Measurements from ENCODE around the gene DNAH6.
A peak's percentile ranks its signal among the peaks of the same experiment; 100 is the strongest.
"Not testable (repeated sequence)": the region's sequence is repeated elsewhere in the genome, so short reads cannot be mapped to it uniquely, and the experiment has no call there.

DNAH6 gene

DNA sequence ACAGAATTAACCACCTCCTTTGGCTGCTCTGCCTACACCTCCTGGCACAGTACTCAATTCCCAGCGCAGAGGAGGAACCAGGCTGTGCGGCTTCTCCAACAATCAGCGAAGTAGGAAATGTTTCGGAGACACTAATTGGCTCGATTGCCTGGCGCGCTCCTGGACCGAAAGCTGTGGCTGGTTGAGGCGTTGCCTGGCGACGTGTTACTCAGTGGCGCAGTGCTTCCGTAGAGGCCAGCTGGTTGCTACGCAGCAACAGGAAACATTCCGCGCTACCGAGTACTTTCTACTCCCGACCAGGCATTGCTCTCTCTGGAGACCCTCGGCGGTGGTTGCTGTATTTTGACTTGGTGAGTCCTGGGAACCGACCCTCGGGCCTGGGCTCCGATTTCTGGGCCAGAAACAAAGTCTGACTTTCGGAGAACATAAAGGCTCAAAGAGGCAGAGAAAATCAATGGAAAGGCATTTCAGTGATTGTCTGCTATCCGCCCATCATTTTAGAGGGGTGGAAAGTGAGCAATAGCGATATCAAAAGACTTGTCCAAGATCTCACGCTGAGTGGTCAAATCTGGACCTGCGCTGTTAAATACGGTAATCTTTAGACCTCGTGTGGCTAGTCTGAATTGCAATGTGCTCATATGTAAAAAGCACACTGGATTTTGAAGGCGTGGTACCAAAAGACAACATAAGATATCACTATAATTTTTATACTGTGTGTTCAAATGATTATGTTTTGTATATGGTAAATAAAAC lies at the start of gene DNAH6:
Gene DNAH6, plus strand, starts transcription at position 265 of the 753 bp plus-strand sequence. CDS start 1,329 bp downstream, outside the sequence.
- peak; percentile 98 for DNase-seq

DNA sequence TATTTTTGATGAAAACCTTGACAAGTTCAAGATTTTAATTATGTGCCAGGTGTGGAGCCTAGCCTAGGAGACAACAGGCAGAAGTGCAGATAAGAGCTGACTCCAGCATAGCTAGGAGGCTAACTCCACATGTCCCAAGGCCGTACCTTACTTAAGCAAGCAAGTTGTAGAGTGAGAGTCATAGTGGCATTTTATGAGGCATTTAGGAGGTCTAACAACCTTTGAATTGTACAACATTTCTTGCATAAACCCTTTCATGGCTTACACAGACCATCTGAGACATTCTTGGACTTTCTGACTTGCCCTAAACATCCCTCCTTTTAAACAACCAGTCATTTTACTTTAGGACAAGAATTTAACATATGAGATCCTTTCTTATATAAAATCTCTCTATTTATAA lies 48.9 kb upstream of the DNAH6 start:
- DNase-seq, result no peak

- DNase-seq, result peak; percentile 67
Measured at GRCh38 chr2:84472423-84472822, 43.9 kb upstream of the DNAH6 start.

DNA sequence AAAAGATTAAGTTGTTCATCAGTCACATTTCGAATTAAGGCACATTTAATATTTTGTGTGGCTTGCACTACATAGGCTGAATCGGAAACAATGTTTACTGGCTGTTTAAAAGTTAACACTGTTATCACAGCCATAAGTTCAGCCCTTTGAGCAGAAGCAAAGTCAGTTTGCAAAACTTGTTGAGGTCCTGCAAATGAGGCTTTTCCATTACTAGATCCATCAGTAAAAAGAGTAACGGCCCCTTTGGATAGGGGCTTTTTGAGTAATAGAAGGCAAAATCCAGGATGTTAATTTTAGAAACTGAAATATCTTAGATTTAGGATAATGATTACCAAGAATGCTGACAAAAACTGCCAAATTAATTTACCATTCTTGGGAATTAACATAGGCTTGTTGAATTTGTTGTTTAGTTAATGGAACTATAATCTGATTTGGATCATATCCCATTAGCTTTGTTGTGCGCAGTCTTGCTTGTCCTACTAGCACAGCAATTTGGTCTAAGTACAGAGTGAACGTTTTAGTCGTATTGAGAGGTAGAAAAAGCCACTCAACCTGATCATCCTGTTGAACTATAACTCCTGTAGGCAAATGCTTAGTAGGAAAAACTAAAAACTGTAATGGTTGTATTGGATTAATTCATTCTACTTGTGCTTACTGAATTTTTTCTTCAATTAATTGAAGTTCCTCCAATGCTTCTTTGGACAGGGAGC lies 43.3 kb upstream of the DNAH6 start:
- DNase-seq, result no peak

DNA sequence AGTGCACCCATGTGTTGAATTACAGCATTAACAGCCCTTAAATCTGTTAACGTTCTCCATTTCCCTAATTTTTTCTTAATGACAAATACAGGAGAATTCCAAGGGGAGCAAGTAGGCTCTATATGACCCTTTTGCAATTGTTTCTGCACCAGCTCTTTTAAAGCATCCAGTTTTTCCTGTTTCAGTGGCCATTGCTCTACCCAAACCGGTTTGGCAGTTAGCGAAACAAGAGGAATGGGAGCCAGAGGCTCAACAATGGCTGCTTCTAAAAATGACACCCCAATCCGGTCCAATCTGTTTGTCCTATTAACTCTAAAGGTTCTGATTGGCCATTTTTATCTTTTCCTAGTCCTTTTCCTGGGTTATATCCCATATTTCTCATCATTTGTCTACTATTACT lies 42.1 kb upstream of the DNAH6 start:
- DNase-seq, result no peak

DNA sequence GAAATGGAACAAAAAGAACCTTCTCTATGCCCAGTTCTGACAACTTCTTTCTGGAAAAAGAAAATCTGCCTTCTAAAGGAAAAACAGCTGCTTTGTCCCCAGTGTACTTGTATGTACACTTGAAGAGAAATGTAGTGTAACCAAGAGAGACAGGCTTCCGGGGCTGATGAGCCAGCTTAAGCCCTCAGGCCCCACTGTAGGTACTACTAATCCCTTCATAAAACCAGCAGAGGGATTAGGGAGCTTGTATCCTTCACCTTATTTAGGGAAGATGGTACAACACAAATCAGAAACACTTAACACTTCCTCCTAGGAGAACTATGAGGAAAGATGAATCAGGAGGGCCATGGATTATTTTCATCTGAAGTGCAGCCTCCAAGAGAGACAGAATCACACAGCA lies 38.4 kb upstream of the DNAH6 start:
- DNase-seq, result no peak

GRCh38 chr2:84478867-84479266 lies 37.4 kb upstream of the DNAH6 start:
- DNase-seq, result no peak

GRCh38 chr2:84481702-84482101 lies 34.6 kb upstream of the DNAH6 start:
- DNase-seq, result no peak

GRCh38 chr2:84482603-84483002 lies 33.7 kb upstream of the DNAH6 start:
- DNase-seq, result no peak

- DNase-seq, result no peak
Measured at GRCh38 chr2:84483320-84483719, 33.0 kb upstream of the DNAH6 start.

GRCh38 chr2:84486441-84487115 lies 29.7 kb upstream of the DNAH6 start:
- peak; percentile 48 for DNase-seq

- peak; percentile 72 for DNase-seq
Measured at GRCh38 chr2:84487298-84487996, 28.9 kb upstream of the DNAH6 start.

GRCh38 chr2:84491256-84491655 lies 25.0 kb upstream of the DNAH6 start:
- DNase-seq, result no peak

GRCh38 chr2:84491741-84492140 lies 24.6 kb upstream of the DNAH6 start:
- no peak for DNase-seq

DNA sequence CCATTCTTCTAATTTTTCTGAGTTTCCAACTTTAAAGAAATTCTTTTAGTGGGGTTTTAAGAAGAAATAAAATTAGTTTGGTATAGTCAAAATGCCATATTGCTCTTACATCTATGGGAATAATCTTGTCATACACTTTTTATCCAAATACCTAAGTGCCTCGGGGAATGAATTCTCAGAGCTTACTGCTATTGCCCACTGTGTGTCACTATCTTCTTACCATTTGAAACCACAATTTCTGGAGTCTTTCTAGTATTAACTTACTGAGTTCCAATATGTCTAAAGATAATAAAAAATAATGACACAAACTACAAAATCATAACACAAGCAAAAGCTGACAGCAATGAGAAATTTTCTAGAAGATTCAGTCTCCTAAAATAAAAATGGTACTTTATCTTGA lies 23.7 kb upstream of the DNAH6 start:
- no peak for DNase-seq

- DNase-seq, result peak; percentile 81
Measured at GRCh38 chr2:84493514-84493913, 22.8 kb upstream of the DNAH6 start.

DNA sequence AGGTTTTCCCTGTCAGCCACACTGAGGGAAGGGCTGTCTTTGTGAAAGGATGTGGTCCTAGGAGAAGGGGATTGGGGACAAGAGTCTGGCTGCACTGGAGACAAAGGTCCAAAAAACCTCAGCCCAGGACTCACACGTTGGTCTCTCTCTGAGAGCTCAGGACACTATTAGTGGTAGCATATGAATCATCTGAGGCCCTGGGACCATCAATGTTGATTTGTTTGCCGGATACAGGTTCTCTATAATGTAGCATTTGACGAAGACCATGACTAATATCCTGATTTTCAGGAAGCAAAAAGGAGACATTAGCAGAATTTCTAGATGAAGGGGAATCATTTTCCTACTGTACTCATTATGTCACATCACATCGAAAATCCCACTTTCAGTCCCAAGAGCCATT lies 22.2 kb upstream of the DNAH6 start:
- no peak for DNase-seq

DNA sequence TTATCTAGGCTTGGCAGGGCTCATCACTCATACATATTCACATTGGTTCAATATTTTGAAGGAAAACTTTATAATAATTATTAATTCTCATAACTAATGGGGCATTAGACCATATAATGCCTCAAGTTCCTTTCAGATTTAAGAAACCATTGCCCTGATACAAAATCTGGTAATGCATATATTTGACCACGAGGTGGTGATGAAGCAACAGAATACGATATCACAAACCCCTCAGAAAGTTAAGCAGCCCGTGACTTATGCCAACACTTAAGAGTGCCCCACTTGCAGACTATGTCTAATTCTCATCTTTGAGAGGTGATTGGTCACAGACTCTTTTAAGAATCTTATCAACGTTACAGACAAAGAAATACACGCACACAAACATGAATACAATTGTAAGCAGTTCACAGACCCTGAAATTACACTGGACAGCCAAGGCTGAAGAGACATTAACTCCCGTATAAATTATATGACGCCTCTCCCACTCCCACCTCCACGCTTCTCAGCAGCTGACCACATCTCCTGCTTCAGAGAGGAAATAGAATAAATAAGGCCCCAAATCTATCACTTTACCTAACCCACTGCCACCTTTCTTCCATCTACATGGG lies 20.7 kb upstream of the DNAH6 start:
- DNase-seq, result peak; percentile 31

- DNase-seq, result no peak
Measured at GRCh38 chr2:84496386-84496785, 19.9 kb upstream of the DNAH6 start.

- no peak for DNase-seq
Measured at GRCh38 chr2:84497285-84497684, 19.0 kb upstream of the DNAH6 start.

DNA sequence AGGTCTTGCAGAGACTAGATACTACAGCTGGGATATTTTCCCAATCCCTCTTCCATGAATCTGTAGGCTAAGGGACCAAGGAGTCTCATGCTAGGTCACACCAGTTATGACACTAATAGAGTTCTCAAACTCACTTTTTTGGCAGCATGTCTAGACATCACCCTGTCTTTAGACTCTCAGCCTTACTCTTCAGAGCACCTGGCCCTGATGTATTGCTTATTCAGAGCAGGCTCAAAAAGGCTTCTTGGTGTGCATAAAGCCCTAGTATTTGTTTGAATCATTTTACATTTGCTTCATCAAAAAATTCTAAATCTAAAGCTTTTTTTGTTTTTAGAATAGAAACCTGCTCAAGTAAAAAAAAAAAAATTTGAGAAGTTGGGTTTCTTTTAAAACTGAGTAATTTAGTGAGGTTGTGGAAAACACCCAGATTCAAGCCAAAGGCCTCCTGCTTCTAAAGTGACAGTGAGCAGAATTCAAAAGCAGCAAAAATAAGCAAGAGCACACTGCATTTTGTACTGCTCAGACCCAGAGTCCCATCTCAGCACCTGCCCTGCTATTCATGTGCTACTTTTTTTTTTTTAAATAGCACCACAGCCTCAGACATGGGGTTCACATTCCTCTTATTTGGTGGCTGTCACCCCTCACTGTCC lies 18.0 kb upstream of the DNAH6 start:
- DNase-seq, result no peak

GRCh38 chr2:84511024-84511423 lies 5.3 kb upstream of the DNAH6 start:
- not testable (repeated sequence) for DNase-seq
